ENCODE measurements around the gene OR8K5.

GRCh38 chr11:56188602-56189001 lies 28.5 kb upstream of the OR8K5 start:
- TF ChIP-seq CTCF (IDR thresholded peaks at IDR 0.05 in 2 of 3, conservative IDR thresholded peaks at IDR 0.05 in 1 of 3; ENCODE audit: borderline replicate concordance in 1 of 3, insufficient read depth in 1 of 3, low read depth in 2 of 3, low read length in 2 of 3) (no peak), ZNF274 (IDR thresholded peaks at IDR 0.05; ENCODE audit: low read depth, low read length) (no peak), EGR1 (IDR thresholded peaks at IDR 0.05; ENCODE audit: low read depth) (no peak), FOSL1 (IDR thresholded peaks at IDR 0.05; ENCODE audit: low read depth) (no peak), EZH2phosphoT487 (IDR thresholded peaks at IDR 0.05; ENCODE audit: borderline replicate concordance) (no peak), ZFX (IDR thresholded peaks at IDR 0.05) (no peak)
- TF ChIP-seq, protein P1, sequence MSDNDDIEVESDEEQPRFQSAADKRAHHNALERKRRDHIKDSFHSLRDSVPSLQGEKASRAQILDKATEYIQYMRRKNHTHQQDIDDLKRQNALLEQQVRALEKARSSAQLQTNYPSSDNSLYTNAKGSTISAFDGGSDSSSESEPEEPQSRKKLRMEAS (IDR thresholded peaks at IDR 0.05): no peak

All from HCT116 (cell line).